Mucosa of stomach (tissue), 1 donor: ENCODE data around the gene PTGES.

Experiments
- H3K27me3 ChIP-seq: one replicate; pipeline ENCODE4 v1.7.0; 2013; ENCODE audit warnings: mild to moderate bottlenecking, low read length; ENCODE audit not compliant: control insufficient read depth, insufficient read depth
- H3K36me3 ChIP-seq: one replicate; pipeline ENCODE4 v1.7.0; 2013; ENCODE audit warnings: low read length; ENCODE audit not compliant: control insufficient read depth, insufficient read depth
- H3K4me1 ChIP-seq: one replicate; pipeline ENCODE4 v1.7.0; 2013; ENCODE audit warnings: mild to moderate bottlenecking, low read length; ENCODE audit not compliant: control insufficient read depth, insufficient read depth
- H3K4me3 ChIP-seq: one replicate; pipeline ENCODE4 v1.7.0; 2013; ENCODE audit warnings: low read length
- H3K9ac ChIP-seq: one replicate; pipeline ENCODE4 v1.7.0; 2013; ENCODE audit warnings: mild to moderate bottlenecking, low read length, moderate library complexity
- H3K9me3 ChIP-seq: one replicate; pipeline ENCODE4 v1.7.0; 2013; ENCODE audit warnings: mild to moderate bottlenecking, low read length, moderate library complexity; ENCODE audit not compliant: control insufficient read depth
- donor health status: Pancreatic carcinoma.

Gene PTGES

DNA sequence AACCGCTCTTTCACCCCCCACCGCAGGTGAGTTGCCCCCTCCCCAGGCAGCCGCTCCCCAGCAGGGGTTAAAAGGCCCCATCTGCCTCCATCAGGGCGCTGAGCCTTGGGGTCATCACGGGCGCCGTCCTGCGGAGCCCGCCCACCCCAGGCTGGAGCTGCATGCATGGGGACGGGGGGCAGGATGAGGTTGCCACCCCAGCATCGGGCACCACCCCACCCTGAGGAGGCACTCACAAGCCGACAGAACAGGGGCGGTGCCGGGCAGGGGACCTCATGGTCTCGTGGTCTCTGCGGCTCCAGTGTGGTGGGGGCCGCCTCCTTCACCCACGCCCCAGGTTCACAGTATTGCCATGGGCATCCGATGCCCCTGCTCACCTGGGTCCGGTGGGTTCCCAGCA, 16.5 kb downstream of the PTGES start:
- Histone ChIP-seq H3K9me3 (no peaks in the 10 kb centered on the region), H3K4me1 (peaks cover 7% of the 10 kb centered on the region), H3K4me3 (no peak overlapping the region), H3K27me3 (no peaks in the 10 kb centered on the region), H3K9ac (no peak overlapping the region), H3K36me3 (no peaks in the 10 kb centered on the region)

DNA sequence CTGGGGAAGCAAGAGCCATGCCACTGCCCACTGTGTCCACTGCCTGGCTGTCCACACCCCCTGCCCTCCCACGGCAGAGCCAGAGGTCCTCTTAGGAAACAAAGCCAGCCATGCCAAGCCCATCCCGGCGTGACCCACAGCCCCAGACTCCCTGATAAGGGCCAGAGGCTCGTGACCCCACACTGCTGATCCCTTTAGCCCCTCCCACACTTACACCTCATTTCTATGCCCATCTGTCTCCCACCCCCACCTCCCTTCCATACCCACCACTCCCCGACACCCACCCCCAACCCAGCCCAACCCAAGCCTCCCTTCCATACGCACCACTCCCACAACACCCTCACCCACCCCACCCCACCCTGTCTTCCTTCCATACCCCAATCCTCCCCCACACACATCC, 17.3 kb downstream of the PTGES start:
- no peaks in the 10 kb centered on the region for H3K9me3 ChIP-seq
- H3K36me3 ChIP-seq: no peaks in the 10 kb centered on the region
- H3K4me3 ChIP-seq: no peak overlapping the region
- H3K9ac ChIP-seq: no peak overlapping the region
- H3K4me1 ChIP-seq: peaks cover 7% of the 10 kb centered on the region
- no peaks in the 10 kb centered on the region for H3K27me3 ChIP-seq

- no peaks in the 10 kb centered on the region for H3K27me3 ChIP-seq
- H3K9ac ChIP-seq: no peak overlapping the region
- H3K4me3 ChIP-seq: no peak overlapping the region
- no peaks in the 10 kb centered on the region for H3K36me3 ChIP-seq
- peaks cover 7% of the 10 kb centered on the region for H3K4me1 ChIP-seq
- no peaks in the 10 kb centered on the region for H3K9me3 ChIP-seq
These were observed 19.2 kb downstream of the PTGES start for GRCh38 chr9:129733632-129733953.

GRCh38 chr9:129732946-129733631, 19.8 kb downstream of the PTGES start:
- H3K9me3 ChIP-seq: no peaks in the 10 kb centered on the region
- no peaks in the 10 kb centered on the region for H3K27me3 ChIP-seq
- H3K4me3 ChIP-seq: no peak overlapping the region
- no peaks in the 10 kb centered on the region for H3K36me3 ChIP-seq
- no peak overlapping the region for H3K9ac ChIP-seq
- H3K4me1 ChIP-seq: peaks cover 3% of the 10 kb centered on the region

- Histone ChIP-seq H3K4me3 (no peak overlapping the region), H3K27me3 (no peaks in the 10 kb centered on the region), H3K4me1 (no peaks in the 10 kb centered on the region), H3K36me3 (no peaks in the 10 kb centered on the region), H3K9me3 (no peaks in the 10 kb centered on the region), H3K9ac (no peak overlapping the region)
These were observed 20.7 kb downstream of the PTGES start for GRCh38 chr9:129732100-129732499.

GRCh38 chr9:129731477-129732085, 21.3 kb downstream of the PTGES start:
- no peak overlapping the region for H3K4me3 ChIP-seq
- H3K9me3 ChIP-seq: no peaks in the 10 kb centered on the region
- no peaks in the 10 kb centered on the region for H3K27me3 ChIP-seq
- peaks cover 3% of the 10 kb centered on the region for H3K4me1 ChIP-seq
- no peaks in the 10 kb centered on the region for H3K36me3 ChIP-seq
- H3K9ac ChIP-seq: no peak overlapping the region

GRCh38 chr9:129728744-129729143, 24.1 kb downstream of the PTGES start:
- Histone ChIP-seq H3K9me3 (no peaks in the 10 kb centered on the region), H3K36me3 (no peaks in the 10 kb centered on the region), H3K9ac (no peak overlapping the region), H3K4me1 (peaks cover 6% of the 10 kb centered on the region), H3K27me3 (no peaks in the 10 kb centered on the region), H3K4me3 (no peak overlapping the region)

- Histone ChIP-seq H3K36me3 (no peaks in the 10 kb centered on the region), H3K4me1 (peaks cover 6% of the 10 kb centered on the region), H3K9me3 (no peaks in the 10 kb centered on the region), H3K27me3 (no peaks in the 10 kb centered on the region), H3K9ac (no peak overlapping the region), H3K4me3 (no peak overlapping the region)
These were observed 26.3 kb downstream of the PTGES start for GRCh38 chr9:129726322-129727160.

DNA sequence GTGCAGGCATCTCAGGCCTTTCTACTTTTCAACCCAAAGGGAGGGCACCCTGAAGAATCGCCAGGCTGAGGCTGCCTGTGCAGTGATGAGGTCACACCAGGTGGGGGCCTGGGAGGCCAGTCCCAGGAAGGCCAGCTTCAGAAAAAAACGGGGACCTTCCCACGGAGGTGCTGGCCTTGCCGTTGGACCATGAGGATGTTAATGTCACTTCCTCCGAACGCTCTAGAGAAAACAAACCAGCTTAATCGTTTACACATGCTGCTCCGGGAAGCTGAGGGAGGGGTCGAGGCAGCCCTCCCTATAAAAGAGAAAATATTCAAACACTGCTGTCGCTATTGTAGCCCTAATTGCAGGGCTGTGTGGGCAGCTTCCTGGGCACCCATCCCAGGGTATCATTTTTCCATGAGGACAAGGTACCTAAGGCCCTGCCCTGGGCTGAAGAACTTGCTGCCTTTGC, 27.0 kb downstream of the PTGES start:
- no peaks in the 10 kb centered on the region for H3K27me3 ChIP-seq
- no peak overlapping the region for H3K4me3 ChIP-seq
- H3K9me3 ChIP-seq: no peaks in the 10 kb centered on the region
- peaks cover 6% of the 10 kb centered on the region for H3K4me1 ChIP-seq
- H3K36me3 ChIP-seq: no peaks in the 10 kb centered on the region
- no peak overlapping the region for H3K9ac ChIP-seq

GRCh38 chr9:129724456-129725190, 28.2 kb downstream of the PTGES start:
- no peaks in the 10 kb centered on the region for H3K27me3 ChIP-seq
- H3K9ac ChIP-seq: no peak overlapping the region
- H3K9me3 ChIP-seq: no peaks in the 10 kb centered on the region
- no peaks in the 10 kb centered on the region for H3K36me3 ChIP-seq
- peaks cover 6% of the 10 kb centered on the region for H3K4me1 ChIP-seq
- no peak overlapping the region for H3K4me3 ChIP-seq

DNA sequence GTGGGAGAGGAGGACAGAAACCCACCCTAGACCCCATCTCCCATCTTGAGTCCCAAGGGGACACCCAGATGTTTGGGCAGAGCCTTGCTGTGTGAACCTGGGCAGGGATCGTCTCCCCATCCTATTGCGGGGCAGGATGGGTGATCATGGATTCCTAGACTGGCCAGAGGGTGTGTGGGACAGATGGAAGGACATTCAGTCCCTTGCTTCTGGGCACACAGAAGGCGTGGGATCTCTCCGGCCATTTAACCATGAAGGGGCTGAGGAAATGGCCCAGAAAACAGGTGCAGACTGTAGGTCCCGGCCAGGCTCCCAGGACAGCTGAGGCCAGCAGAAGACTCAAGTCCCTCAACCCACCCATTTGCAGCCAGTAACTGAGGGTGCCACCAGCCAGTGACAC, 29.9 kb downstream of the PTGES start:
- Histone ChIP-seq H3K4me1 (peaks cover 14% of the 10 kb centered on the region), H3K9ac (no peak overlapping the region), H3K4me3 (no peak overlapping the region), H3K9me3 (no peaks in the 10 kb centered on the region), H3K27me3 (no peaks in the 10 kb centered on the region), H3K36me3 (no peaks in the 10 kb centered on the region)
